Activated T-cell treated with anti-CD3 and anti-CD28 coated beads for 1 hour (primary cell): ENCODE results near the gene SPATA2.

Experiments used
- DNase-seq: peaks from one replicate; pipeline ENCODE4 v3.0.0-alpha.2; 2020; ENCODE audit warnings: low read depth

The SPATA2 gene

DNA sequence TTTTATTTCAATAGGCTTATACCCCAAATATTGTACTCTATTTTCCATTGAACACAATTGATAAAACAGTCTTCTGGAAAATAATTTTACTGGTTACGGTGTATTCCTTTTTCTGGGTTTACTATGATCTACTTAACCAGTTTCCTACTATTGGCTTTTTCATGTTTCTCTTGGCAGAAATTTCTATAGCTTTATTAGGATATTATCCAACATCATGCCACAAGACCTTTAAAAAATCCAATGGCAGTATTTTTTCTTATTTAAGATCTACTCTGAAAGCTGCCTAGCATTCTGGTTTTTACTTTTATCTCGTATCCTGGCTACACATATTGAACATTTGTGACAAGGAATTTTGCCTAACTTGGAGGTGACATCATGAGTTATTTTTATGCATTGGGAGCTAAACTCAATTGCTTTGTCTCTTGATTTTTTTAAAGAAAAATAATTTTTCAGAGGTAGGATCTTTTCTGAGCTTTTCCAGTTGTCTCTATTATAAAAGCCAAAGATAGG lies 57.2 kb downstream of the SPATA2 start:
- no peak for DNase-seq

DNA sequence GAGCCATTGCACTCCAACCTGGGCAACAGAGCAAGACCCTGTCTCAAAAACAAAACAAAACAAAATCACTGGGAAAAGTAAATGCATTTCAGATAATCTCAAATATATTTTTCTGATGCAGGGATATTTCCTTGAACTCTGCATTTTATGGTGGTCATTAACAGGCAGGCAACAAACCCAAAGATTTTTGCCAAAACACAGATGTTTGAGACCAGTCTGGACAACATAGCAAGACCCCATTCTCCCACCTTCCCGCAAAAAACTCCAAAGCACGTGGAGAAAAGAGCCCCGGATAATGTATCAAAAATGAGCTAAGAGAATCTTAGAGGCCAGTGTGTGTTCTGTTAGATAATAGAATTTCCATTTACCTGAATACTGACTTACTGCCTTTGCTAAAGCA lies 58.4 kb downstream of the SPATA2 start:
- DNase-seq = no peak

DNA sequence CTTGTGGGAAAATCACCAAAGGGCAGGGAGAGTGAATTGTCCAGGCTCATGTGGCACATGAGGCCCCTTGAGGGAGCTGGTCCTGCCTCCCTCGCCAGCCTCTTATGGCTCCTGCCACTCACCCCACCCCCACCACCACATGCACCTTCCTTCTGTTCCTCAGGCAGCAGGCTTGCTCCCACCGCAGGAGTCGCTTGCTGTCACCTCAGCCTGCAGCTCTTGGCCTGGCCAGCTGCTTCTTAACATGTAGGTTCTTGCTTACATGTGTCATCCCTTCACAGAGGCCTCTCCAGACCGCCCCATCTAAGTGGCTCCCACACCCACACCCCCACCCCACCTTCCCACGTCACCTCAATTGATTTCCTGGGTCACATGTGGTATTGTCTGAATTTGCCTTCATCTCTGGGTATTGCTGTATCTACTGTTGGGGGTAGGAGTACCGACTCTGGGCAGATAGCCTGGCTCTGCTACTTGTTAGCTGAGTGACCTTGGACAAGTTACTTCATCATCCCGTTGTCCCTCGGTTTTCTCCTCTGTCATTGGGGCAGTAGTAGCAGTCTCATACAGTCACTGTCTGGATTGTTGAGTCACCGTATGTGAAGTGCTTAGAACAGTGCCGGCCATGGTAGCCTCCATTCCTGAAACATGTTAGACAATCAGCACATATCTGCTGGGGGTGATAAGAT lies 61.0 kb downstream of the SPATA2 start:
- DNase-seq = no peak

DNA sequence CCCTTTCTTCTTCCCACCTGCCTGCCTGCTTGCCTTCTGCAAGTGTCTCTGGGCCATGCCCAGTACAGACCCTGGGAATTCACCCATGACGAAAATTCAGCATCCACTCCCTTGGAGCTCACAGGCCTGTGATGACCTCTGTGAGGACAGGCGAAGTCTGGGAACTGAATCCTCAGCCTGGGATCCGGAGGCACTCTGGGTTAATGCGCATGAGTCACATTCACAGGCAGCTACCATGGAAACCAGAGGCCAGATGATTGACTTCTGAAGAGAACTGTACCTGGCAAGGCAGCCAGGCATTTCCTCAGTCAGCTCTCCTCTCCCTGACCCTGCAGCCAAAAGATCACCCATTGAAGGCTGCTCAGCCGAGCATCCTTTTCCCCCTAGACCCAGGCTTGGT lies 61.7 kb downstream of the SPATA2 start:
- DNase-seq = no peak
